Vagina (tissue), 2 donors: ENCODE data around the gene MBTPS1. TPM values are rescaled to one million over a fixed set of nuclear protein-coding genes. Genes with fewer than 3 reads are reported as not detected.

Source experiments
- DNase-seq, 2 donors: peaks; one replicate each; pipeline ENCODE4 v3.0.0-alpha.2; 2017; ENCODE audit errors: extremely low spot score in 2 of 2
- H3K27ac ChIP-seq: fragments of 200-600 bp; sonication (generic); one replicate; pipeline ENCODE4 v1.5.1; 2019
- H3K27me3 ChIP-seq: fragments of 200-600 bp; sonication (generic); one replicate; pipeline ENCODE4 v1.5.1; 2019
- H3K36me3 ChIP-seq, 2 donors: fragments of 200-600 bp; sonication (generic); one replicate each; pipeline ENCODE4 v1.5.1; 2017 to 2019
- H3K4me1 ChIP-seq: fragments of 200-600 bp; sonication (generic); one replicate; pipeline ENCODE4 v1.5.1; 2019
- H3K4me3 ChIP-seq, 2 donors: fragments of 200-600 bp; sonication (generic); 1 replicate in 1 of 2; 2 replicates in 1 of 2; pipeline ENCODE4 v1.5.1; 2016 to 2019
- H3K9me3 ChIP-seq: fragments of 200-600 bp; sonication (generic); one replicate; pipeline ENCODE4 v1.5.1; 2019
- POLR2A ChIP-seq, 2 donors: fragments of 450-650 bp; IDR thresholded peaks; one replicate each; pipeline ENCODE4 v1.6.1; 2017; ENCODE audit warnings: antibody characterized with exemption in 2 of 2, mild to moderate bottlenecking in 2 of 2, moderate library complexity in 2 of 2
- POLR2AphosphoS5 ChIP-seq, 2 donors: sonication (generic); formaldehyde crosslinking; IDR thresholded peaks; one replicate each; pipeline ENCODE4 v1.9.0; 2017; ENCODE audit warnings: antibody characterized with exemption in 2 of 2, mild to moderate bottlenecking in 2 of 2, low read depth in 1 of 2; ENCODE audit not compliant: insufficient read depth in 1 of 2
- intact Hi-C: fragments of 100-400 bp; cut with DNase I; formaldehyde crosslinking; loops from one replicate; pipeline ENCODE4 v1.15.1; 2023
- total RNA-seq: library from RNA; depleted of rRNA; stranded (reverse); fragments of >200 nt; gene quantifications from one replicate; pipeline ENCODE4 v1.2.3, GENCODE V29; 2016
- TF ChIP-seq, protein P1 (sequence below), 3 experiments: fragments of 450-650 bp in 2 of 3; fragments of 200-600 bp in 1 of 3; sonication (generic) in 1 of 3; IDR thresholded peaks; one replicate each; pipeline ENCODE4 v1.5.1; 2017 to 2019; ENCODE audit warnings: antibody characterized with exemption in 3 of 3, mild to moderate bottlenecking in 2 of 3, moderate library complexity in 2 of 3

The MBTPS1 gene
- total RNA-seq, 1 donor from 2014 or later = 71.0 TPM

- no peak for TF ChIP-seq POLR2A (IDR thresholded peaks at IDR 0.05)
- TF ChIP-seq, protein P1, sequence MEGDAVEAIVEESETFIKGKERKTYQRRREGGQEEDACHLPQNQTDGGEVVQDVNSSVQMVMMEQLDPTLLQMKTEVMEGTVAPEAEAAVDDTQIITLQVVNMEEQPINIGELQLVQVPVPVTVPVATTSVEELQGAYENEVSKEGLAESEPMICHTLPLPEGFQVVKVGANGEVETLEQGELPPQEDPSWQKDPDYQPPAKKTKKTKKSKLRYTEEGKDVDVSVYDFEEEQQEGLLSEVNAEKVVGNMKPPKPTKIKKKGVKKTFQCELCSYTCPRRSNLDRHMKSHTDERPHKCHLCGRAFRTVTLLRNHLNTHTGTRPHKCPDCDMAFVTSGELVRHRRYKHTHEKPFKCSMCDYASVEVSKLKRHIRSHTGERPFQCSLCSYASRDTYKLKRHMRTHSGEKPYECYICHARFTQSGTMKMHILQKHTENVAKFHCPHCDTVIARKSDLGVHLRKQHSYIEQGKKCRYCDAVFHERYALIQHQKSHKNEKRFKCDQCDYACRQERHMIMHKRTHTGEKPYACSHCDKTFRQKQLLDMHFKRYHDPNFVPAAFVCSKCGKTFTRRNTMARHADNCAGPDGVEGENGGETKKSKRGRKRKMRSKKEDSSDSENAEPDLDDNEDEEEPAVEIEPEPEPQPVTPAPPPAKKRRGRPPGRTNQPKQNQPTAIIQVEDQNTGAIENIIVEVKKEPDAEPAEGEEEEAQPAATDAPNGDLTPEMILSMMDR (IDR thresholded peaks at IDR 0.05) = no peak
These were observed 101.3 kb downstream of the MBTPS1 start for GRCh38 chr16:84015399-84015798.

GRCh38 chr16:84014570-84015327 lies 102.0 kb downstream of the MBTPS1 start:
- no peak for TF ChIP-seq POLR2A (IDR thresholded peaks at IDR 0.05)
- TF ChIP-seq, protein P1 (IDR thresholded peaks at IDR 0.05) = no peak
- TF ChIP-seq POLR2AphosphoS5 (IDR thresholded peaks at IDR 0.05; ENCODE audit: insufficient read depth in 1 of 2, low read depth in 1 of 2) = no peak
- intact Hi-C loops = no loop called here
- Histone ChIP-seq H3K4me3 (no peak overlapping the region), H3K27me3 (no peaks in the 10 kb centered on the region), H3K27ac (no peak overlapping the region), H3K9me3 (no peaks in the 10 kb centered on the region), H3K4me1 (no peaks in the 10 kb centered on the region), H3K36me3 (no peaks in the 10 kb centered on the region)
- DNase-seq = no peak

More at GRCh38 chr16:84015399-84015798, 101.3 kb downstream of the MBTPS1 start:
- no peak overlapping the region for H3K4me3 ChIP-seq
- H3K4me1 ChIP-seq = no peaks in the 10 kb centered on the region
- H3K27ac ChIP-seq = no peak overlapping the region
- H3K9me3 ChIP-seq = no peaks in the 10 kb centered on the region
- H3K36me3 ChIP-seq = no peaks in the 10 kb centered on the region
- no peaks in the 10 kb centered on the region for H3K27me3 ChIP-seq
- intact Hi-C loops = no loop called here
- DNase-seq = no peak

DNA sequence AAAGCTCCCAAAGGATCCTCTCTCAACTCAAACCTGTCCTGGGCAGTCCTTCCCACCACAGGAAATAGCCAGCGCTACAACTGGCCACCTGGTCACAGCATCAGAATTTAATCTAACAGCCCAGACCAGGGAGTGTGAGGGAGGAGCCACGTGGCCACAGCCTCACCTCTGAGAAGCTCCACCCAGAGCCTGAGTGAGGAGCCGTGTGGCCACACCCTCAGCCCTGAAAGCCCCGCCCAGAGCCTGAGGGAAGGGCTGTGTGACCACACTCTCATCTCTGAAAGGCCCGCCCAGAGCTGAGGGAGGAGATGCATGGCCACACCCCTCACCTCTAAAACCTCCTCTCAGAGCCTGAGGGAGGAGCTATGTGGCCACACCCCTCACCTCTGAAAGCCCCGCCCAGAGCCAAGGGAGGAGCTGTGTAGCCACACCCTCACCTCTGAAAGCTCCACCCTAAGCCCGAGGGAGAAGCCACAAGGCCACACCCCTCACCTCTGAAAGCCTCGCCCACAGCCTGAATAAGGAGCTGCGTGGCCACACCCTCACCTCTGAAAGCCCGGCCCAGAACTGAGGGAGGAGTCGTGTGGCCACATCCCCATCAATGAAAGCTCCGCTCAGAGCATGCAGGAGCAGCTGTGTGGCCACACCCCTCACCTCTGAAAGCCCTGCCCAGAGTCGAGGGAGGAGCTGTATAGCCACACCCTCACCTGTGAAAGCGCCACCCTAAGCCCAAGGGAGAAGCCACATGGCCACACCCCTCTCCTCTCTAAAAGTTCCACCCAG lies 102.8 kb downstream of the MBTPS1 start:
- Histone ChIP-seq H3K27ac (no peak overlapping the region), H3K27me3 (no peaks in the 10 kb centered on the region), H3K9me3 (no peaks in the 10 kb centered on the region), H3K4me1 (no peaks in the 10 kb centered on the region), H3K4me3 (no peak overlapping the region), H3K36me3 (no peaks in the 10 kb centered on the region)
- TF ChIP-seq, protein P1 (IDR thresholded peaks at IDR 0.05) = no peak
- TF ChIP-seq POLR2AphosphoS5 (IDR thresholded peaks at IDR 0.05; ENCODE audit: insufficient read depth in 1 of 2, low read depth in 1 of 2) (no peak), POLR2A (IDR thresholded peaks at IDR 0.05) (no peak)
- intact Hi-C loops = no loop called here
- no peak for DNase-seq

GRCh38 chr16:84009282-84009681 lies 107.5 kb downstream of the MBTPS1 start:
- intact Hi-C loops = no loop called here

More at GRCh38 chr16:84009282-84009681, 107.5 kb downstream of the MBTPS1 start:
- TF ChIP-seq POLR2AphosphoS5 (IDR thresholded peaks at IDR 0.05; ENCODE audit: insufficient read depth in 1 of 2, low read depth in 1 of 2) = no peak
- TF ChIP-seq POLR2A (IDR thresholded peaks at IDR 0.05) = no peak
- TF ChIP-seq, protein P1 (IDR thresholded peaks at IDR 0.05) = no peak
- Histone ChIP-seq H3K4me1 (no peaks in the 10 kb centered on the region), H3K9me3 (no peaks in the 10 kb centered on the region), H3K27ac (no peak overlapping the region), H3K36me3 (no peaks in the 10 kb centered on the region), H3K27me3 (no peaks in the 10 kb centered on the region), H3K4me3 (no peak overlapping the region)
- DNase-seq = no peak
